Activated CD4-positive, alpha-beta memory T cell treated with anti-CD3 and anti-CD28 coated beads for 36 hours (primary cell): ENCODE measurements around the gene PANK2. TPM values are rescaled to one million over a fixed set of nuclear protein-coding genes. Genes with fewer than 3 reads are reported as not detected.
"Not testable (repeated sequence)": the region's sequence is repeated elsewhere in the genome, so short reads cannot be mapped to it uniquely, and the experiment has no call there.

Experiments used
- CTCF ChIA-PET: fragments of 350-600 bp; sonication (Branson Sonifier 250); formaldehyde crosslinking; loops from one replicate; lab custom pipeline; 2021; ENCODE audit warnings: antibody characterized with exemption, inconsistent platforms; lab: Charles Lee
- POLR2A ChIA-PET: fragments of 350-600 bp; sonication (Branson Sonifier 250); formaldehyde crosslinking; loops from one replicate; lab custom pipeline; 2021; ENCODE audit warnings: antibody characterized with exemption; lab: Charles Lee
- DNase-seq: peaks from one replicate; pipeline ENCODE4 v3.0.0-alpha.2; 2020
- H3K27ac Mint-ChIP-seq: one replicate; pipeline ENCODE4 v1.8.0; 2021; ENCODE audit warnings: mixed read lengths
- H3K27me3 Mint-ChIP-seq: one replicate; pipeline ENCODE4 v1.8.0; 2021; ENCODE audit warnings: mixed read lengths
- H3K36me3 Mint-ChIP-seq: one replicate; pipeline ENCODE4 v1.8.0; 2021; ENCODE audit warnings: mixed read lengths
- H3K4me1 Mint-ChIP-seq: one replicate; pipeline ENCODE4 v1.8.0; 2021; ENCODE audit warnings: low read depth, mixed read lengths
- H3K4me3 Mint-ChIP-seq: one replicate; pipeline ENCODE4 v1.8.0; 2021; ENCODE audit warnings: mild to moderate bottlenecking, mixed read lengths
- H3K9me3 Mint-ChIP-seq: one replicate; pipeline ENCODE4 v1.8.0; 2021; ENCODE audit warnings: mixed read lengths
- intact Hi-C: fragments of 100-400 bp; cut with micrococcal nuclease; formaldehyde crosslinking; loops from one replicate; pipeline ENCODE4 v1.15.1; 2023
- microRNA-seq: library from miRNA; unstranded; fragments of <30 nt; microRNA quantifications from one replicate; pipeline ENCODE4 v1.2.0, GENCODE V29; 2022; ENCODE audit warnings: borderline number of aligned reads, borderline microRNAs expressed, borderline replicate concordance
- total RNA-seq, 2 experiments: library from RNA; stranded (reverse); gene quantifications; one replicate each; pipeline ENCODE4 v1.2.3, GENCODE V29; 2021

The PANK2 gene
- total RNA-seq, 2 experiments from 2014 or later = 49.3 to 52.5 TPM

DNA sequence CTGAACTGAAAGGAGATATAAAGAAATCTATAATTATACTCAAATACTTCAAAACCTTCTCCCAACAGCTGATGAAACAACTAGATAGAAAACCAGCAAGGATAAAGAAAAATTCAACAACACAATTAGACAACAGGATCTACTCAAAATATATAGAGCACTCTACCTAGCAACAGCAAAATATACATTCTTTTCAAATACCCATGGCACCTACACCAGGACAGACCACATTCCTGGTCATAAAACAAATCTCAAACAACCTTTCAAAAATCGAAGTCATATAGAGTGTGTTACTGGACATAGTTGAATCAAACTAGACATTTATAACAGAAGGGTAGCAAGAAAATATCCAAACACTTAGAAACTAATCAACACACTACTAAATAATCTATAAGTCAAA is 83.0 kb downstream of the PANK2 start:
- DNase-seq = no peak
- Mint-ChIP-seq H3K27ac (no peak overlapping the region), H3K36me3 (peaks cover 13% of the 10 kb centered on the region), H3K4me3 (no peak overlapping the region), H3K9me3 (no peaks in the 10 kb centered on the region), H3K27me3 (no peaks in the 10 kb centered on the region), H3K4me1 (peaks cover 19% of the 10 kb centered on the region)
- intact Hi-C loops = no loop called here
- CTCF ChIA-PET = no interaction called here
- POLR2A ChIA-PET = no interaction called here

- intact Hi-C loops, DNase-seq, H3K27ac Mint-ChIP-seq, H3K4me3 Mint-ChIP-seq, CTCF ChIA-PET, H3K9me3 Mint-ChIP-seq, H3K36me3 Mint-ChIP-seq, H3K27me3 Mint-ChIP-seq, POLR2A ChIA-PET: not testable (repeated sequence)
- peaks cover 16% of the 10 kb centered on the region for H3K4me1 Mint-ChIP-seq
These were observed 83.4 kb downstream of the PANK2 start for GRCh38 chr20:3972631-3973030.

GRCh38 chr20:3973705-3974104 is 84.5 kb downstream of the PANK2 start:
- peaks cover 7% of the 10 kb centered on the region for H3K36me3 Mint-ChIP-seq
- H3K9me3 Mint-ChIP-seq = no peaks in the 10 kb centered on the region
- H3K27me3 Mint-ChIP-seq = no peaks in the 10 kb centered on the region
- no peak overlapping the region for H3K27ac Mint-ChIP-seq
- ChIA-PET CTCF (no interaction called here), POLR2A (no interaction called here)
- peaks cover 12% of the 10 kb centered on the region for H3K4me1 Mint-ChIP-seq
- no peak overlapping the region for H3K4me3 Mint-ChIP-seq
- intact Hi-C loops = no loop called here
- no peak for DNase-seq

GRCh38 chr20:3976511-3976910 is 87.3 kb downstream of the PANK2 start:
- POLR2A ChIA-PET = no interaction called here
- H3K4me3 Mint-ChIP-seq = no peak overlapping the region
- H3K9me3 Mint-ChIP-seq = no peaks in the 10 kb centered on the region
- intact Hi-C loops = no loop called here
- CTCF ChIA-PET = interaction anchor here (0.9 to 1.2 kb wide), 2 partner anchors 97 to 109 kb away, joined by 3 read pairs; no protein-coding TSS in a partner anchor
- no peaks in the 10 kb centered on the region for H3K27me3 Mint-ChIP-seq
- H3K4me1 Mint-ChIP-seq = peaks cover 20% of the 10 kb centered on the region
- H3K27ac Mint-ChIP-seq = no peak overlapping the region
- peaks cover 5% of the 10 kb centered on the region for H3K36me3 Mint-ChIP-seq
- no peak for DNase-seq

Small RNA genes within 50 kb of the gene (microRNA-seq; reads per million reads assigned to microRNA genes)
- gene MIR103A2 (1.2 reads per million), gene MIR103B2 (not detected)

Other genes starting within 250 kb of the PANK2 start
- gene GFRA4, start 226.0 kb upstream of the PANK2 start, total RNA-seq = not detected
- not detected for gene ADAM33, start 207.4 kb upstream of the PANK2 start, total RNA-seq
- under 1 TPM in 1 of 2 experiments, not detected in 1; 0.07 TPM for gene SIGLEC1, start 176.8 kb upstream of the PANK2 start, total RNA-seq
- not detected for gene HSPA12B, start 156.7 kb upstream of the PANK2 start, total RNA-seq
- gene ADISSP, start 121.6 kb upstream of the PANK2 start, total RNA-seq = 10 to 100 TPM; 50.6 to 51.4 TPM
- under 1 TPM in 1 of 2 experiments, not detected in 1; 0.17 TPM for gene SPEF1, start 107.9 kb upstream of the PANK2 start, total RNA-seq
- 10 to 100 TPM; 50.1 to 51.9 TPM for gene CENPB, start 102.6 kb upstream of the PANK2 start, total RNA-seq
- gene CDC25B, start 93.1 kb upstream of the PANK2 start, total RNA-seq = 100 to 1,000 TPM; 120 to 128 TPM
- gene AP5S1, start 68.8 kb upstream of the PANK2 start, total RNA-seq = 1 to 10 TPM; 9.1 to 10.0 TPM
- 10 to 100 TPM; 22.2 to 24.2 TPM for gene MAVS, start 42.6 kb upstream of the PANK2 start, total RNA-seq
- gene RNF24, start 126.2 kb downstream of the PANK2 start, total RNA-seq = 10 to 100 TPM in 1 of 2 experiments, 1 to 10 TPM in 1; 9.9 to 11.6 TPM